ENCODE measurements around the gene DMRTB1.

DMRTB1 gene

DNA sequence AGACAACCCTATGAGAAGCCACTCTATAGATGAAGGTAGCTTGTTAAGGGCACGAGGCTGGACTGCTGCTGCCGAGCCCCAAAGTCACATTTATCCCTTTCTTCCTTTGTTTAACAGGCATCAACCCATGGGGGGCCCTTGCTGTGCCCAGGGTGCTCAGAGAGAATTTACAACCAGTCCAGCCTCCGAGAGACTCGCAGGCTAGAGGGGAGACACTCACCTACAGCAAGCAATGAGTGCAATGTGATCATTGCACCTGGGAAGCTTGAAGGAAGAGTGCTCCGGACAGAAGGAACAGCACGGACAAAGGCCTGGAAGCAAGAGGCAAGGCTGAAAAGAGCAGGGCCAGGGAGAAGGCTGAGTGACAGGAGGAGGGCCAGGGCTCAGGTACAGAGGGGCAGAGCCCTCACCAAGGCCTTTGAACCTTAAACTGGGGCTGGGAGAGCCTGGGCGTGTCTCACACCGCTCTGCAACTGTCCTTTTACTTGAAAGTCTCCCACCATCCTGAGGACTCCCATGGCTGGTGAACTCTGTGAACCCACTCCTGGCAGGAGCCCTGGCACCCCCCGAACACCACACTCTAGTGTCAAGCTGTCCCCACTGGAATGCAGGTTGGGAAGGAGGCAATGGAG is 27.3 kb downstream of the DMRTB1 start:
- no peak for DNase-seq (ENCODE audit: low read depth)

DNA sequence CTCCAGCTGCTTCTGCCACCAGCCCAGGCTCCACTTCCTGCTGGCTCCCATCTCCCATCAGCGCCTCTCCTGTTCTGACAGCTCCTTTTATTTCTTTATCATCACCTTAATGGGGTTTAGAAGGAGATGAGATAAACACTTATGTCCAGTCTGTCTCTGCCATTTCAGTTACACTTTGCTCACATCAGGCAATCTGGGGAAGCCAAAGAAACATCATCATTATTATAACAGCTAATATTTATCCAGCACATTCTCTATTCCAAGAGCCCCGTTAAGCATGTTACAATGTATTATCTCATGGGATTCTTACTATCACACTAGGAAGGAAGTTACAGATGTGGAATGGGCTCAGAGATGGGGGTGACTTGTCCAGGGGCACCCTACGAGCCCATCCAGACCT is 31.2 kb downstream of the DMRTB1 start:
- DNase-seq (ENCODE audit: low read depth) = no peak

DNA sequence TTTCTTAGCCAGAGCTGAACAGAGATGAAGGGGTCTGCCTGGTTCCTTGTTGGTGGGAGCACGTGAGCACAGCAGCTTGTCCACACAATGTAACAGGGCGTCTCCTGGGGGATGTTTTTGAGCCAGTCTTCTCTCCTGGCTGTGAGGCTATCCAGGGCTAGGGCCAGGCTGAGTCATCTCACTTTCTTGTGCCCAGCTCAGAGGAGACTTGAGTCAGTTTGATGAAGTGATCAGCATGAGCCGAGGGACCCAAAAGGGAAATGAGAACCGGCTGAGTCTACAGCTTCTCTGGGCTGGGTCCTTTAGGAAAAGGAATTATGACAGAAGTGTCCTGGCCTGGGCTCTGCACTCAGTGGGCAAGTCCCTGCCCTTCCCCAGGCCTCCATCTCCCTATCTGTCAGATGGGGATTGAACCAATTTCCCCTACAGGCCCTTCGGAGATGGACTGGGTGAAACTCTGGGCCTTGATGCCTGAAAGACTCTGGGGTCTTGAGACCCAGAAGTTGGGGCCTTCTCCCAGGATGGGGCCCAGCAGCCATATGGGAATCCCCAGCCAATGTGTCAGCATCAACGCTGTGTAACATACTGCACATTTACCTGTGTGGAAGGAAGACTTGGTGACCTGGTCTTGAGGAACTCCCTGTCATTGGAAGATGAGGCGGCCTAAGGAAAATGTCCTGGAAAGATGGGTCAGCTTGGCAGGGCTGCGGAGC is 36.6 kb downstream of the DMRTB1 start:
- DNase-seq (ENCODE audit: low read depth) = no peak

DNA sequence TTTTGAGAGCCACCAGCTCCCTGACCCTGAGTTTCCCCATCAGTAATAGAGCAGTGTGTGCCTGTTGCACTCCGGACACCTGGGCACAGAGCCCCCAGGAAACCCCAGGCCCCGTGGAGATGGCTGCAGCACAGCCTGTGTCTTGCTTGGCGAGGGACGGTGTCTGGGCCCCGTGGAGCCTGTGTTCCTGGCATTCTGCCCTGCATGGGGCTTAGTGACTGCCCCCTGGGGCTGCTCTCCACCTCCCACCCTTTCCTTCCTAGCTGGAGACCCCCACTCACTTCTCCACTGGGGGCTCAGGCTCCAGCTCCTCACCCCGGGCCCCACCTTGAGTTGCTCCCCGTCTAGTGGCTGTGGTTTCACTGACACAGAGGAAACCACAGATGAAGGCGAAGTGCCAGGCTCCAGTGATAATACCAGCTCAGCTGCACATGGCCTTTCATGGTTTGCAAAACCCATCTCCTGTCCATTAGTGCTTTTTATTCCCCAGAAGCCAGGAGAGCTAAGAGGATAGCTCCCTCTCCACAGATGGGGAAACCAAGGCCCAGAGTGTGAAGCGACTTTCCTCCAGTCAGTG is 39.4 kb downstream of the DMRTB1 start:
- no peak for DNase-seq (ENCODE audit: low read depth)

DNA sequence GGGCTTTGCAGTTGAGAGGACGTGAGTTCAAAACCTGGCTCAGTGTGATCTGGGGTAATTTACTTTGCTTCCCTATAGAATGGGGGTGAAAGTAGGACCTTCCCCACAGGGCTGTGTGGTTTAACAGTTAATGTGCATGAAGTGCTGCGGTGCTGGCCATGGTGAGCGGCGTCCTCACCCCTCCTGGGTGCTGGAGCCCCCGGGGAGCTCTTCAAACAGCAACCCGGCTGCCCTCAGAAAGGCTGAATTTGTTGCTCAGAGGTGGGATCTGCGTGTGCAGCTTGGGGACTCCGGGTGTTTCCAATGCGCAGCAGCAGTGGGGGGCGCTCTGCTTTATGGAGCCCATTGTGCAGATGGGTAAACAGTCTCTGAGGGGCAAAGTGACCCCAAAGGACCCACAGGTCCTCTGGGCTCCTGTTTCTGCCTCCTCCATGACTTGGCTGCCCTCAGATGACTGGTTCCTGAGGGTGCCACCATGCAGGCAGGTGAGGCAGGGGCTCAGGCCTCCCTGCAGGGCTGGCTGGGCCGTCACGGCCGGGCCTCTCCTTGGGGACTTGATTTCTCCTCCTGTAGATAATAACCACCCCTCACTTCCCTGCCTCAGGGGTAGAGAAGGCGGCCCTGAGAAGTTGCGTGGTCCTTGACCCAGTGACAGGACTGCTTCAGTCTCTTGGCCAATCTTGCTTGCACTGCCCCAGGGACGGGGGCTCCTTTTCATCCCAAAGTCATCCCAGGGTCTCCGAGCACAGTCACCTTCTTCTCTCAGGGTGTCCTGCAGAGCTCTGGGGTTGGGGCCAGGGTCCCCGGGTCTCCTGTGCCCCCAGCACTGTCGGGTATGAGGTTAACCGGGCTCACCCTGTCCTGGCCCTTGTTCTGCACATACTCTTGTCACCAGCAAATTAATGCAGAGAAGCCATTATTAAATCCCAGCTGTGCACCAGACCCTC is 40.3 kb downstream of the DMRTB1 start:
- no peak for DNase-seq (ENCODE audit: low read depth)

DNA sequence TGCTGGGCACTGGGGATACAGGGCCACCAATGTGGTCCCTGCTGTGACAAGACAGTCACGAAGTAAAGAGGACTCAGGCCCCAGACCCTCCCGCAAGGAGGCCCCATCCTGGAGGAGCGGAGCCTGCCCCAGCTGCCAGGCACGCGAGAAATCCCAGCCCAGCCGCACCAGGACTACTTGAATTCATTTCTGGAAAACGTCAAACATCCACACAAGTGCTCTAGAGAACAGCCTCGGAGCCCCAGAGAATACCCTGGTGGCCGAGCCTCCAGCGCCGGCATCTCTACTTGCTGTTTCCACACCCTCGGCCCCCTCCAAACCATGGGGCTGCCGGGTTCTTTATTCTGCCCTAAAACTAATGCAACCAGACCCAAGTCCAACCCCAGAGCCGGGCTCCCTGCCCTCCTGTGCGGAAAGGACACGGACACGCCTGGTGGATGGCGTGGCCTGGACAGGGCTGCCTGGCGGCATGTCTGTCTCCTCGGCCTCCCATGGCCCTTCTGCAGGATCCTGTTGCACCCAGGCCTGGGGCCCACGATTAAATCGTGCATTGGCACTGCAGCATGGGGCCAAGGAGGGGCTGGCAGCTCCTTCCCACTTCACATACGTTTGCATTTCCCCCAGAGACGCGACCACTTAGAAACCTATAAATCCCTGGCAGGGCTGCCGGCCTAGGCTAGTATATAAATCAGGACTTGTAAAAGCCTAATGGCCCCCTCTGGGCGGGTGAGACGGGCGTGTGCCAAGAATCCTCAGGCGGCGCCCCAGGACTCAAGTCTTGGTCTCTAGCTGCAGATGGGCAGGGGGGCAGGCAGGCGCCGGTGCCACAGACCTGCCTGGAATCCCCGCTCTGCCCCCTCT is 41.2 kb downstream of the DMRTB1 start:
- no peak for DNase-seq (ENCODE audit: low read depth)

DNA sequence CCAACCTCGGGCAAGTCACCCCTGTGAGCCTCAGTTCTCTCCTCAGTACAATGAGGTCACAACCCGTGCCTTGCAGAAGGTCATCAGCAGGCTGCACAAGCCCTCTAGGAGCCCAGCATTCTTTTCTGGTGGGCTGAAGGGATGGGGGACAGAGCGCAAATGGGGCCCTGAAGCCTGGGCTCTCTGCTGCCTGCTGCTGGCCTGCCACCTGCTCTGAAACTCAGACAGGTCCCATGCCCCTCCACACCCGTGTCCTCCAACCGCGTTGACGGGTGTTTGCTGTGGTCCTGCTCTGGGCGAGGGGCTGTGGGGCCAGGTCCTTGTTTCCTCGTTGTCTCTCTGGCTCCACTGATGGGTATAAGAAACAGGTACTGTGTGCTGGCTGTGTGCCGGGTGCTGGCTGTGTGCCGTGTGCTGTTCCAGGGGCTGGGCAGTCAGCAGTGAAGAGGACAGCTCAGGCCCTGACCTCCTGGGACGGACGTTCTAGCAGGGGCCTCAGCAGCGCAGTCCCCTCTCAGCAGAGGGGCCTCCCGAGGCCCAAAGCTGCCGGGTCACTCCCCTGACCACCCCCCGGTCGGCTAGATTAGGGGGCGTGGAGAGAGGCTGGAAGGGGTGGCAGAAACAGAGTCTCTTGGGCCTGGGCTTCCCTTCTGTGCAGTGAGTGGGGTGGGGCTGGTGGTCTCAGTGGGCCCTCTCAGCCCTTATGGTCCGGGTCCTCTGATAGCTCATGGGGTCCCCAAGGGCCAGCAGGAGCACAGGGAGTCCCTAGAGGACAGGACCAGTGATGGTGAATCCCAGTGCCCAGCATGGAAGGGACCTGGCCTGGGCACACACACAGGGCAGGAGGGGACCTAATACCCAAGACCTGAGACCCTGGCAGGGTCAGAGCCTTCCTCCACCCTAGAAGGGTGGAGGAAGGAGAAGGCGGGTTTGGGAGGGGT is 42.1 kb downstream of the DMRTB1 start:
- no peak for DNase-seq (ENCODE audit: low read depth)

DNA sequence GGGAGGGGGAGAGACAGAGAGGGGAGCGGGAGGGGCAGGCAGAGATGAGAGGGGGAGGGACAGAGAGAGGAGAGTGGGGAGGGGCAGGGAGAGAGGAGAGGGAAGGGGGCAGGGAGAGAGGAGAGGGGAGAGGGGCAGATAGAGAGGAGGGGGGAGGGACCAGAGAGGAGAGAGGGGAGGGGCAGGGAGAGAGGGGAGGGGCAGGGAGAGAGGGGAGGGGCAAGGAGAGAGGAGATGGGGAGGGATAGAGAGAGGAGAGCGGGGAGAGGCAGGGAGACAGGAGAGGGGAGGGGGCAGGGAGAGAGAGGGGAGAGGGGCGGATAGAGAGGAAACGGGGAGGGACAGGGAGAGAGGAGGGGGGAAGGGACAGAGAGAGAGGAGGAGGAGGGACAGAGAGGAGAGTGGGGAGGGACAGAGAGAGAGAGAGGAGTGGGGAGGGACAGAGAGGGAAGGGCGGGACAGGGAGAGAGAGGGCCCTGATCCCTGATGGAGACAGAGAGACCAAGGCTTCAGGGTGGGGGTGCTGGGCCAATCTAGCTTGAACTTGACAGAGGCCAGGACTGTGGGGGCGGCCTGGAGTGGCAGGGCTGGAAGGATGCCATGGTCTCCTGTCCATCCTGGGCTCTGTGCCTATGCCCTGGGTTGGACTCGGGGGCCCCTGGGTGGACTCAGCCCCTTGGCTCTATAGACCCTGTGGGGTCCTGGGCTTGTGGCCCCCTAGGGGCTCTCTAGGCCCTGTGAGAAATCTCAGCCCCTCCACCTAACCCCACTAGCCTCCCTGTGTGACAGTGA is 43.6 kb downstream of the DMRTB1 start:
- DNase-seq (ENCODE audit: low read depth) = no peak

DNA sequence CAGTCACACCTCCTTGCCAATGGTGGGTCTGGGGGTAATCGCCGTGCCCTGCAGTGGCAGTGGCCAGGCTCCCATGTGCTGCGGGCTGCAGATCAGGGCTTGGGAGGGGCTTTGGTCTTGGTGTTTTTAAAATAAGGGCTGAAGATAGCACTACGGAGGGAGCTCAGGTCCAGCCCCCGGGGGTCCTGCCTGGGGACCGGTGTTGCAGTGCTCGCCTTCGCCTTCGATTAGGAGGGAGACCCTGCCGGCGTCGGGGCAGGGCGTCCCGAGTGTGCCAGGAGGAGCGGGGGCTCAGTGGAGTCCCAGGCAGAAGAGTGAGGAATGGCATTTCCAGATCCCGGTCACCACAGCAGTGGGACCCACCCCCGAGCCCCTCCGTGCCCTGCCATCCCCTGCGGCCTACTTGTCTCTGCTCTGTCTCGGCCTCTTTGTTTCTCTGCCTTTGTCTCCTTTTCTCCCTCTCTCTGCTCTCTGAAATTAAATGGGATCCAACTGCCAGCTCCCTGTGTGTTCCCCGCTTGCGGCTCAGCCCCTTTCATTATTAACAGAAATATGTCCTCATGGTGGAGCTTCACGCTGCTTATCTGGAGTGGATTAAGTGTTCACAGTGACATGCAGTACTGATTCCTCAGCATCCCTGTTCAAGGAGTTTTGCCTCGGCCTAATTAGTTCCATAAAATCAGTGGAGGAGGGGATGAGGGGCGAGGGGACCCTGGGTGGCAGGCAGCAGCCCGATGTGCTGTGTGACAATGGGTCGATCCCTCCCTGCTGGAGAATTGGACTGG is 44.4 kb downstream of the DMRTB1 start:
- no peak for DNase-seq (ENCODE audit: low read depth)

DNA sequence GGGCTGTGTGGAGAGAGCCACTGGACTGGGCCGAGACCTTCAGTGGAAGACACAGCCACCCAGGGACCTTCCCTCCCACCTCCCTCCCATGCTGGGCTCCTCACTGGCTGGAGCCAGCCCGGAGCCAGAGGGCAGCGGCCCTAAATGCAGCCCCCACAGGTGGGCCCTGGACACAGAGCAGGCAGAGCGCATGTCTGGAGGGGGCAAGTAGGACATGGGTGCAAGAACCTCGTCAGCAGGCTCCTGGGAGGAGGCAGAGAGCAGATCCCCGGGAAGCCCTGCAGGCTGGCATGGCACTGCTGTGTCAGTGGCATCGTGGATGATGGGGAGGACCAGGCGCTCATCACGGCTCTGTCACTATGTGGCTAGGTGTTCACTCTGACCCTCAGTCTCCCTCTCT is 45.7 kb downstream of the DMRTB1 start:
- DNase-seq (ENCODE audit: low read depth) = no peak

DNA sequence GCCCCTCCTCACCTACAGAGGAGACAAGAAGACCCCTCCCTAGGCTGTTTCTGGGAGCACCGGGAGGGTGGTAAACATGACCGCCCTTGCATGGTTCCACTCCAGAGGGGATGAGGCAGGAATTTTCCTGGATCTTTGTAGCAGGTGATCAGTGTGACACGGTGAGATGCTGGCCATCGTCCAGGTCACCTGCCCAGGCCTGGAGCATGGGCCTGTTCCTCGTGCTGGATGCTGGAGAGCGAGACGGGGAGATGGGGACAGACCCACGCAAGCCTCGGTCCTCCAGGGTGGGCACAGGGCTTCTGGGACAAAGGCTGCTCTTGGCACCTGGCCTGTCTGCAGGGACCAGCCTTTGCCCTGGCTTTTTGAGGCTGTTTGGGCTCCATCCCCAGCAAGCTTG is 46.2 kb downstream of the DMRTB1 start:
- DNase-seq (ENCODE audit: low read depth) = no peak

DNA sequence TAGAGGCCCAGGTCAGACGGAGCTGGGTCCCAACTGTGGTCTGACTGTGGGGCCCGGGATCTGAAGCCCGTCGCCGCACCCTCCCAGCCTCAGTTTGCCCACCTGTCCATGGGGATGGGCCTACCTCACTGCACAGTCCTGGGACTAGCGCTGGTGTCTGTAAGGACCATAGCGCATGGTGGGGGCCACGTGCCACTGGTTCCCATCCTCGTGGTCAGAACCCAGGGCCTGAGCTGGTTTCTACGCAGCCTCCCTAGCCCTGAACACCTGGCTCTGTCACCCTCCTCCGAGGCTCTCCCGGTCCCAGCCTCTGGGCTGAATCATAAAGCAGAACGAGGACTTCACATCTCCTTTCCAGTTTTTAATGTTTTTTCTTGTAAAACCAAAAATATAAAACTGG is 46.7 kb downstream of the DMRTB1 start:
- DNase-seq (ENCODE audit: low read depth) = no peak

DNA sequence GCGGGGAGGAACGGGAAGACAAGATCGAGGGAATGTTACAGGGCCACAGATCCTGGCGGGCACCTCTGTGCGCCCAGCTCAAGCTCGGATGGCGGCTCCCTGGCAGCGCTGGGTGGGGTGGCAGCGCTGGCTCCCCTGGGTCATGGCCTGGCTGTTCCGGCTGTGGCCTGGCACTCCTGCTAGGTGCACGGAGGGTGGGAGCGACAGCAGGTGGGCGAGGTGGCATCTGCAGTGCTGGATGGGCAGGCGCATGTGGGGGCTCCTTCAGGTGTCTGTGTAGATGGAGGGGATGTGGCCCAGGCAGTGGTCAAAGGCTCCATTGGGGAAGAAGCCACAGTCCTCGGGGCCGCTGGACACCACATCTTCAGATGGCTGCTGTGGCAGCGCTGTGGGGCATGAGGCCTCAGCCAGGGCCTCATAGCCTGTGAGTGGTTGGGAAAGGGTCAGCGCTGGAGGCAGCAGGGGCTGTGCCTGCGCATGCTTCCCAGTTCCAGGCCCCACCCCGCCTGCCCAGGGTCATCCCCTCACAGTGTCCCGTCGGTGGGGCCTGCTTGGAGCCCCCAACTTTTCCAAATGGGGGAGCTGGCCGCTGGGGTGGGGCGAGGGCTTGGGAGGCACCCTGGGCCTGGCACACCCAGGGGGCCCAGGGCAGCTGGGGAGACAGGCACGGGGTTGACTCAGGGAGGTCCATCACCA is 47.3 kb downstream of the DMRTB1 start:
- no peak for DNase-seq (ENCODE audit: low read depth)

DNA sequence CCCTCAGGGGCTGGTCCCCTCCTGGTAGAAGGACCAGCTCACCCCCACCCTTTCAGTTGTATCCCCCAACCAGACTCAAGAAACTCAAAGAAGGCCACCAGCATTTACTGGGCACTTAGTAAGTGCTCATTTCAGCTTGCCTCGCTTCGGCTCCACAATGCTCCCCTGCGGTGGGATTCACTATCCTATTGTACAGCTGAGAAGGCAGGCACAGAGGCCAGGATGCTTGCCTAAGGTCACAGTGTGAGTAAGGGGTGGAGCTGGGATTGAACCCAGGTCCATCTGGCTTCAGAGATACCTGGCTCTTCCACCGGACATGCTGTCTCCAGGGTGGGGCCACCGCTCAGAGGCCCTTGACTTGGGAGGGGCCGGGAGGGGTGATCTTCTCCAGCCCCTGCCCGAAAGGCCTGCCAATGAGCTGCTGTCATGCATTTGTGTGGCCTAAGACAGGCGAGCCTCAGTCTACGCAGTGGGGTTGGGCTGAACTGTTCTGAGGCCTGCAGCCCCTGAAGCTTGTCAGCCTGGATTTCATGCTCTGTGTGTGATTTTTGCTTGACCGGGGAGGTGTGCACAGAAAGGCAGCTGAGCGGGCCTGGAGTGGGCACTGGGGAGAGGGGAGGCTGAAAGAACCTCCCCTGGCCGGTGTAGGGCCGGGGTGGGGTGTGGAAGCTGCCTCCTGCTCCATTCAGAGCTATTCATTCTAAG is 48.1 kb downstream of the DMRTB1 start:
- no peak for DNase-seq (ENCODE audit: low read depth)

DNA sequence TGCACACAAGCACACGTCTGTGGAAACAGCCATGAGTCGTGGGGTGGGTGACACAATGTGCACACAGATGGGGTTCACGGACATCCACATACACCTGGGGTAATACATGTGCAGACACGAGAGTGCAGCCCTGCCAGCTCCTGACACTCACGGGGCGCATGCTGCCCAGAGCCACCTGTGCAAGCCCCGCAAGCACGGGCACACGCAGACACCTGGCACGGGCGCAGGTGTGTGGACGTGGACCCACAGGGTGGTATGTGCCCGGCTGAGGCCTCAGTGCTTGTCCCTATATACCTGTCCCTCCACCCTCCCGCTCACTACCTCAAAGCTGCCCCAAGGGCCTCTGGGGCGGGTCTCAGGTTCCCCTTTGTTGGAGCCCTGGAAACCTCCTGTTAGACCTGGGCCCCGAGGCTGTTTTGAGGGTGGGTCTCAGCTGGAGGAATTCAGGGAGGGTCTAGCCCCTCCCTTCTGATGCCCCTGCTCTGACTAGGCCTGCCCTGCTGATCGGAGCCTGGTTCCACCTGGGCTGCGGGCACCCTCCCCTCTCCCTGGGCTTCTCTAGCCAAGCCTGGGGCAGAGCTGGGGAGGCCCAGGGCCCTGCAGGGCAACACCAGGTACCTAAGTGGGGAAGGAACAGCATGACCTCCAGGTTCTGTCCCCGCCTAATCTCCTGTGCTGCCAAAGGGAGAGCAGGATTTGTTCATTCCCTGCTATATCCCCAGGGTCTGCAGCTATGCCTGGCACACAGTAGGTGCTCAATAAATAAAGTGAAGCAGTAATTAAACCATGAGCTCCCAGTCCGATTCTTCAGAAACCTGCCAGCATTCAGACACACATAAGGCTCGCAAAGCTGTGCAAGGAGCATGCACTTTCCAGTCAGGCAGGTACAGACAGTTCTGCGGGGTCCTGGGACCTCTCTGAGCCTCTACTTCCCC is 49.1 kb downstream of the DMRTB1 start:
- DNase-seq (ENCODE audit: low read depth) = no peak

DNA sequence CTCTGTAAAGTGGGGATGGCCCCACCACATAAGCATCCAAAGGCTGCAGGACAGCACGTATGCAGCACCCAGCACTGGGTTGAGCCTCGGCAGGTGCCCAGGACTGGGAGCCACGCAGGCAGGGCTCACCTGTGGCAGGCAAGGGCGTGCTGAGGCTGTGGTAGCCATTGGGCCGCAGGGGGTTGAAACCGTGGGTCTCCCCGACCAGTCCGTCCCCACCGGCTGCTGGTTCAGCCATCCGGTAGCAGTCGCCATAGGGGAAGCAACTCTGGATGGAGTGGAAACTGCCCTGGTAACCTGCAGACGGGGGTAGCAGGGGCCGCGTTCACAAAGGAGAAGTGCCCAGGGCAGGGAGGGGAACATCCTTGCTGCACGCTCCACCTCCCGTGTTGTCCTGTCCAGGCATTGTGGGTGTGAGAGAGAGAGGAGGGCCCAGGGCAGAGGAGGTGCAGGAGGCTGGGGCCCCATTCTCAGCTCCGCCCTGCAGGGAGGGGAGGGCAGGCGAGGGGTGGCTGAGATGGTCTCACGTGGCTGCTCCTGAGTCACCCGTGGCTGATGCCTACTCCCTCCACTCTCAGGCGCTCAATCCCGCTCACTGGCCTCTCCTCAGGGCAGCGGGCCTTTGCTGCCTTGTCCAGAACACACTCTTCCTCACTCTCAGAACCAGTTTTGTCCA is 49.9 kb downstream of the DMRTB1 start:
- no peak for DNase-seq (ENCODE audit: low read depth)
